ENCODE data around the gene TOMM7.

GRCh38 chr7:22843681-22844309, 21.1 kb upstream of the TOMM7 start:
- TF ChIP-seq CTCF (IDR thresholded peaks at IDR 0.05) (no peak), POLR2A (IDR thresholded peaks at IDR 0.05; ENCODE audit: low read depth) (no peak), POLR2AphosphoS5 (IDR thresholded peaks at IDR 0.05) (no peak), EP300 (IDR thresholded peaks at IDR 0.05) (no peak)
